Astrocyte (in vitro differentiated cells and primary cell): ENCODE measurements around the gene PLXND1. TPM values are rescaled to one million over a fixed set of nuclear protein-coding genes. Genes with fewer than 3 reads are reported as not detected.

Experiments used
- DNase-seq: peaks from one replicate; pipeline ENCODE4 v3.0.0-alpha.2; 2010; ENCODE audit warnings: low read depth
- FAIRE-seq: peaks from 2 replicates; lab custom pipeline; 2011; peaks lifted over from hg19 to GRCh38; lab: Jason Lieb, UNC
- H2AFZ ChIP-seq: 2 replicates; pipeline ENCODE4 v1.6.0; 2012; ENCODE audit warnings: low read depth, low read length, inconsistent platforms
- H3K27ac ChIP-seq: 2 replicates; pipeline ENCODE4 v1.5.1; 2011; ENCODE audit warnings: low read depth, low read length, inconsistent platforms
- H3K27me3 ChIP-seq: 2 replicates; pipeline ENCODE4 v1.6.0; 2011; ENCODE audit warnings: low read length, inconsistent platforms; ENCODE audit not compliant: insufficient read depth
- H3K36me3 ChIP-seq: 2 replicates; pipeline ENCODE4 v1.5.1; 2011; ENCODE audit warnings: low read length, inconsistent platforms; ENCODE audit not compliant: insufficient read depth
- H3K4me1 ChIP-seq: 2 replicates; pipeline ENCODE4 v1.5.1; 2011; ENCODE audit warnings: low read length, inconsistent platforms; ENCODE audit not compliant: insufficient read depth
- H3K4me2 ChIP-seq: 2 replicates; pipeline ENCODE4 v1.6.0; 2012; ENCODE audit warnings: low read length, inconsistent platforms
- H3K4me3 ChIP-seq: 2 replicates; pipeline ENCODE4 v1.5.1; 2011; ENCODE audit warnings: low read depth, mild to moderate bottlenecking, low read length, inconsistent platforms; ENCODE audit not compliant: insufficient read depth
- H3K79me2 ChIP-seq: 2 replicates; pipeline ENCODE4 v1.6.0; 2012; ENCODE audit warnings: mild to moderate bottlenecking, low read length, inconsistent platforms; ENCODE audit not compliant: insufficient read depth
- H3K9ac ChIP-seq: 2 replicates; pipeline ENCODE4 v1.6.0; 2012; ENCODE audit warnings: mild to moderate bottlenecking, low read length, inconsistent platforms
- H3K9me3 ChIP-seq: 2 replicates; pipeline ENCODE4 v1.5.1; 2012; ENCODE audit warnings: low read depth, mild to moderate bottlenecking, low read length, inconsistent platforms; ENCODE audit not compliant: insufficient read depth
- H4K20me1 ChIP-seq: 2 replicates; pipeline ENCODE4 v1.6.0; 2012; ENCODE audit warnings: low read length, inconsistent platforms; ENCODE audit not compliant: insufficient read depth
- H3K27ac Mint-ChIP-seq: one replicate; pipeline ENCODE4 v1.8.0; 2021; ENCODE audit warnings: mild to moderate bottlenecking, mixed read lengths; ENCODE audit not compliant: unreplicated experiment
- H3K27me3 Mint-ChIP-seq: one replicate; pipeline ENCODE4 v1.8.0; 2021; ENCODE audit warnings: low read depth, mixed read lengths; ENCODE audit not compliant: unreplicated experiment
- H3K36me3 Mint-ChIP-seq: one replicate; pipeline ENCODE4 v1.8.0; 2021; ENCODE audit warnings: low read depth, mixed read lengths; ENCODE audit not compliant: unreplicated experiment
- H3K4me1 Mint-ChIP-seq: one replicate; pipeline ENCODE4 v1.8.0; 2021; ENCODE audit warnings: low read depth, mixed read lengths; ENCODE audit not compliant: unreplicated experiment
- H3K4me3 Mint-ChIP-seq: one replicate; pipeline ENCODE4 v1.8.0; 2021; ENCODE audit warnings: mild to moderate bottlenecking, moderate library complexity, mixed read lengths; ENCODE audit not compliant: unreplicated experiment
- H3K9me3 Mint-ChIP-seq: one replicate; pipeline ENCODE4 v1.8.0; 2021; ENCODE audit warnings: mild to moderate bottlenecking, mixed read lengths; ENCODE audit not compliant: unreplicated experiment
- EZH2 ChIP-seq: IDR thresholded peaks from 2 replicates; pipeline ENCODE4 v1.6.1; 2012; ENCODE audit warnings: mild to moderate bottlenecking, low read length, inconsistent platforms; ENCODE audit not compliant: insufficient read depth
- total RNA-seq: library from RNA; stranded (reverse); gene quantifications from 2 replicates; pipeline ENCODE4 v1.2.1, GENCODE V29; 2021
- TF ChIP-seq, protein P1 (sequence below): IDR thresholded peaks from 2 replicates; pipeline ENCODE4 v1.5.1; 2011; ENCODE audit warnings: low read depth, mild to moderate bottlenecking, inconsistent platforms, low read length, moderate library complexity; ENCODE audit not compliant: insufficient read depth

PLXND1 gene
- total RNA-seq, 1 donor from 2014 or later: 184 TPM

DNA sequence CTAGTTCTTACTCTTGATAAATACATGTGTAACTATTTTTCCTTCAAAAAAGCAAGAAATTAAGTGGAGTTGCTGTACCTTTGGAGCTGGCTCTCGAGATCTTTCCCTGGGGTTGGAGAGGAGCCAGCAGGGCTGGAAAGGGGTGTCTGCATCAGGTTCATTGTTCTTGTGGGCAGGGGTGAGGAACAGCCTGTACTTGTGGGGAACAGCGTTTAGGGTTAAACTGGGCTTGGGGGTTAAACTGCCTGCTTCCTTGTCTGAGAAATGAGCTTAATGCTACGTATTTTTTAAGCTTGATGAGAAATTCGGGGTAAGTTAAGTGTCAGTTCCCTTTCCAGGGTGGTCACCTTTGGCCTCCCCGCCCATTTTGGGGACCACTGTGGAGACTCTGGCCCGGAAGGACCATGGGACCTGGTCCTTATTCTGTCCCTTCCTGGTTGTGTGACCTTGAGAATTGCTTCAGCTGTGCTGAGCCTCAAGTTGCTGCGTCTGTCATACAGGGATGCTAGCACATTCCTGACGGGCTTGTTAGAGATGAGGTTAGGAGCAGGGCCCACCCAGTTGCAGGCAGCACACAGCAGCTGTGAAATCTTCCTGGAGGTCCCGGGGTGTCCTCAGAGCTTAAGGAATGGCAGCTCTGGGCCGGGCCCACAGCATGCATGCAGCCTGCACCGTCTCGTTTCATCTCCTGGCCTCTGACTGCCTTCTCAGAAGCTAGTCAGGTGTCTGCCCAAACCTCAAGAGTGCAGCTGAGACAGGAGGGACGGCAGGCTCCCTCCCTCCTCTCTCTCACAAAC is 51.9 kb downstream of the PLXND1 start:
- Mint-ChIP-seq H3K36me3 (peaks cover 24% of the 10 kb centered on the region), H3K4me3 (no peak overlapping the region), H3K27me3 (no peaks in the 10 kb centered on the region), H3K9me3 (no peaks in the 10 kb centered on the region), H3K27ac (no peak overlapping the region), H3K4me1 (peaks cover 49% of the 10 kb centered on the region)
- Histone ChIP-seq H3K27me3 (no peaks in the 10 kb centered on the region), H3K9ac (no peak overlapping the region), H4K20me1 (no peaks in the 10 kb centered on the region), H3K4me1 (peaks cover 30% of the 10 kb centered on the region), H3K9me3 (no peaks in the 10 kb centered on the region), H3K79me2 (no peaks in the 10 kb centered on the region), H3K4me2 (no peak overlapping the region), H3K4me3 (no peak overlapping the region), H2AFZ (no peak overlapping the region), H3K36me3 (no peaks in the 10 kb centered on the region), H3K27ac (no peak overlapping the region)
- TF ChIP-seq, protein P1, sequence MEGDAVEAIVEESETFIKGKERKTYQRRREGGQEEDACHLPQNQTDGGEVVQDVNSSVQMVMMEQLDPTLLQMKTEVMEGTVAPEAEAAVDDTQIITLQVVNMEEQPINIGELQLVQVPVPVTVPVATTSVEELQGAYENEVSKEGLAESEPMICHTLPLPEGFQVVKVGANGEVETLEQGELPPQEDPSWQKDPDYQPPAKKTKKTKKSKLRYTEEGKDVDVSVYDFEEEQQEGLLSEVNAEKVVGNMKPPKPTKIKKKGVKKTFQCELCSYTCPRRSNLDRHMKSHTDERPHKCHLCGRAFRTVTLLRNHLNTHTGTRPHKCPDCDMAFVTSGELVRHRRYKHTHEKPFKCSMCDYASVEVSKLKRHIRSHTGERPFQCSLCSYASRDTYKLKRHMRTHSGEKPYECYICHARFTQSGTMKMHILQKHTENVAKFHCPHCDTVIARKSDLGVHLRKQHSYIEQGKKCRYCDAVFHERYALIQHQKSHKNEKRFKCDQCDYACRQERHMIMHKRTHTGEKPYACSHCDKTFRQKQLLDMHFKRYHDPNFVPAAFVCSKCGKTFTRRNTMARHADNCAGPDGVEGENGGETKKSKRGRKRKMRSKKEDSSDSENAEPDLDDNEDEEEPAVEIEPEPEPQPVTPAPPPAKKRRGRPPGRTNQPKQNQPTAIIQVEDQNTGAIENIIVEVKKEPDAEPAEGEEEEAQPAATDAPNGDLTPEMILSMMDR: no peak
- no peak for TF ChIP-seq EZH2
- FAIRE-seq (no peak), DNase-seq (no peak)

DNA sequence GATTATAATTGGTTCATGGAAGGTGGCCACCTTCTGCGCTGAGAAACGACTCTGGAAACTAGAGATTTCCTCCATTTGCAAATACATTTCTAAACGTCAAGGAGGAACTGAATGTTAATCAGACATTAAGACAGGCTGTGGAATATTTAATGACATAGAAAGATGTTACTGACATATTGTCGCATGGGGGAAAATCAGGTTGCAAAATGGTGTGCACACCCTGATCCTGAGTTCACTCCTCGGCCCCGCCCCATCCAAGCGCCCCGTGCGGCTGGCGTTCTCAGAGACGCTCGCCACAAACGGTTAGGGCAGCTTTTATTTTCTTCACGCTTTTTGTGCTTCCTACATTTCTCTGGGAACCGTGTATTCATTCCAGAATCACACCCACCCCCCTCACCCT is 52.8 kb downstream of the PLXND1 start:
- no peak overlapping the region for H3K9ac ChIP-seq
- no peak overlapping the region for H3K4me3 Mint-ChIP-seq

More for the DNA sequence above, 52.8 kb downstream of the PLXND1 start:
- Histone ChIP-seq H3K4me1 (peaks cover 26% of the 10 kb centered on the region), H2AFZ (no peak overlapping the region), H3K4me2 (no peak overlapping the region), H3K9me3 (no peaks in the 10 kb centered on the region), H3K27me3 (no peaks in the 10 kb centered on the region), H3K36me3 (no peaks in the 10 kb centered on the region), H3K27ac (no peak overlapping the region), H3K79me2 (no peaks in the 10 kb centered on the region), H3K4me3 (no peak overlapping the region), H4K20me1 (no peaks in the 10 kb centered on the region)
- Mint-ChIP-seq H3K27ac (no peak overlapping the region), H3K9me3 (no peaks in the 10 kb centered on the region), H3K27me3 (no peaks in the 10 kb centered on the region), H3K4me1 (peaks cover 52% of the 10 kb centered on the region), H3K36me3 (peaks cover 24% of the 10 kb centered on the region)
- FAIRE-seq (no peak), DNase-seq (no peak)
- TF ChIP-seq, protein P1: no peak
- no peak for TF ChIP-seq EZH2
